Upper lobe of right lung (tissue), 1 donor: ENCODE results near the gene ZXDC. TPM values are rescaled to one million over a fixed set of nuclear protein-coding genes. Genes with fewer than 3 reads are reported as not detected.
A peak's percentile ranks its signal among the peaks of the same experiment; 100 is the strongest.

Source experiments
- ATAC-seq: fragments of 200-7000 bp; cut with Tn5 transposase; one replicate; pipeline ENCODE4 v1.9.1; 2020; ENCODE audit warnings: mild to moderate bottlenecking, moderate library complexity
- DNase-seq: peaks from one replicate; pipeline ENCODE4 v3.0.0-alpha.2; 2020
- H3K27ac ChIP-seq: fragments of 200-600 bp; one replicate; pipeline ENCODE4 v1.8.0; 2022
- H3K27me3 ChIP-seq: fragments of 200-600 bp; one replicate; pipeline ENCODE4 v1.8.0; 2022; ENCODE audit warnings: mild to moderate bottlenecking
- H3K36me3 ChIP-seq: fragments of 200-600 bp; one replicate; pipeline ENCODE4 v1.8.0; 2022
- H3K4me1 ChIP-seq: fragments of 200-600 bp; one replicate; pipeline ENCODE4 v1.8.0; 2022
- H3K4me3 ChIP-seq: fragments of 200-600 bp; one replicate; pipeline ENCODE4 v1.8.0; 2022; ENCODE audit warnings: mild to moderate bottlenecking
- H3K9me3 ChIP-seq: fragments of 200-600 bp; one replicate; pipeline ENCODE4 v1.8.0; 2022
- CTCF ChIP-seq: fragments of 200-600 bp; IDR thresholded peaks from one replicate; pipeline ENCODE4 v1.8.0; 2022; ENCODE audit warnings: antibody characterized with exemption
- intact Hi-C: fragments of 100-400 bp; cut with DNase I; formaldehyde crosslinking; loops from one replicate; pipeline ENCODE4 v1.11.0; 2022
- total RNA-seq: library from RNA; stranded (reverse); fragmentation: NEBNext Ultra II Directional; extraction: Animal tissue kit (Norgen Biotek cat#: 25700); gene quantifications from one replicate; pipeline ENCODE4 v1.2.1, GENCODE V29; 2021
- donor health status: DM: no; HTN: yes; CAD: no; lungs with severe emphysema.

The ZXDC gene
- total RNA-seq, 1 donor from 2014 or later = 40.3 TPM

GRCh38 chr3:126421573-126422119 lies 54.0 kb downstream of the ZXDC start:
- Histone ChIP-seq H3K27me3 (peaks cover 25% of the 10 kb centered on the region), H3K4me3 (no peak overlapping the region), H3K9me3 (no peaks in the 10 kb centered on the region), H3K4me1 (no peaks in the 10 kb centered on the region), H3K36me3 (no peaks in the 10 kb centered on the region), H3K27ac (no peak overlapping the region)
- no peak for TF ChIP-seq CTCF
- intact Hi-C loops = no loop called here
- ATAC-seq (no peak), DNase-seq (no peak)

- TF ChIP-seq CTCF = no peak
- no peak overlapping the region for H3K4me3 ChIP-seq
- H3K27ac ChIP-seq = no peak overlapping the region
- no peaks in the 10 kb centered on the region for H3K4me1 ChIP-seq
- peak; percentile 61 for DNase-seq
- intact Hi-C loops = no loop called here
- peaks cover 40% of the 10 kb centered on the region for H3K27me3 ChIP-seq
- no peaks in the 10 kb centered on the region for H3K36me3 ChIP-seq
- H3K9me3 ChIP-seq = no peaks in the 10 kb centered on the region
- no peak for ATAC-seq
These were observed 55.6 kb downstream of the ZXDC start for GRCh38 chr3:126419886-126420786.

- Histone ChIP-seq H3K36me3 (no peaks in the 10 kb centered on the region), H3K4me3 (no peak overlapping the region), H3K9me3 (no peaks in the 10 kb centered on the region), H3K4me1 (no peaks in the 10 kb centered on the region), H3K27ac (no peak overlapping the region), H3K27me3 (peaks cover 49% of the 10 kb centered on the region)
- DNase-seq = no peak
- ATAC-seq = no peak
- no peak for TF ChIP-seq CTCF
- intact Hi-C loops = no loop called here
These were observed 56.5 kb downstream of the ZXDC start for GRCh38 chr3:126419151-126419703.

- H3K9me3 ChIP-seq = no peaks in the 10 kb centered on the region
- intact Hi-C loops = no loop called here
- no peak overlapping the region for H3K27ac ChIP-seq
- peaks cover 50% of the 10 kb centered on the region for H3K27me3 ChIP-seq
- H3K36me3 ChIP-seq = no peaks in the 10 kb centered on the region
- DNase-seq = peak; percentile 58
- no peak overlapping the region for H3K4me3 ChIP-seq
- ATAC-seq = no peak
- no peak for TF ChIP-seq CTCF
- H3K4me1 ChIP-seq = no peaks in the 10 kb centered on the region
These were observed 57.0 kb downstream of the ZXDC start for GRCh38 chr3:126418661-126419131.

GRCh38 chr3:126417981-126418530 lies 57.6 kb downstream of the ZXDC start:
- H3K36me3 ChIP-seq = no peaks in the 10 kb centered on the region
- no peak overlapping the region for H3K4me3 ChIP-seq
- no peak for ATAC-seq
- intact Hi-C loops = no loop called here
- no peak for TF ChIP-seq CTCF
- H3K27ac ChIP-seq = no peak overlapping the region
- no peaks in the 10 kb centered on the region for H3K4me1 ChIP-seq
- H3K27me3 ChIP-seq = peaks cover 50% of the 10 kb centered on the region
- H3K9me3 ChIP-seq = no peaks in the 10 kb centered on the region
- DNase-seq = no peak
